ENCODE results near the gene CABS1.

The CABS1 gene

DNA sequence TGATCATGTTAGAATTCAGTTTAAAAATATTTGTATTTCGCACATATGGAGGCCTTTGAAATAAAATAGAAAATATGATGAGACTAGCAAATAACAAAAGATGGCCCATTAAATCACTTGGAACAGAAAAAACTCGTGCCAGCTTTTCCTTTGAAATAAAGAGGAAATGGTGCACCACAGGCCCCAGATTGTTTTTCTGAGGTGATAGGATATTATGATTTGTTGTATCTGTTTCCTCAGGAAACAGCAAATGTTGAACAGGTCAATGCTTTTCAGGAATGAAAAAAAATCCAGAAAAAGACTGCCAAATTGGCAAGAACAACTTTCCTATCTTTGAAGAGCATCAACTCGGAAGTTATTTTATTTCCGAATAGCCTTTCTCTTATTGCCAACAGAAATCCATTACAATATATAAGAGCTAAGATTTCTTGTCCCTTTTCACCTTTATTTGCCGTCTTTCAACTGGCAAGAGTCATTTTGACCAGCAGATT, 48.0 kb downstream of the CABS1 start, which contains the start of gene SMR3B:
Gene SMR3B, plus strand, starts transcription at position 441 of the 491 bp plus-strand sequence. CDS start 1,380 bp downstream, outside the sequence.
- DNase-seq (ENCODE audit: low read depth, low spot score), result no peak
